Fibroblast of skin of left quadriceps (primary cell): ENCODE data around the gene INIP.
A peak's percentile ranks its signal among the peaks of the same experiment; 100 is the strongest.
"Not testable (repeated sequence)": the region's sequence is repeated elsewhere in the genome, so short reads cannot be mapped to it uniquely, and the experiment has no call there.

Experiments
- DNase-seq, 2 experiments: peaks; one replicate each; pipeline ENCODE4 v3.0.0-alpha.2; 2013; ENCODE audit warnings: low read depth in 2 of 2

Gene INIP

GRCh38 chr9:112743216-112743836 is 25.4 kb upstream of the INIP start:
- DNase-seq = no peak

DNA sequence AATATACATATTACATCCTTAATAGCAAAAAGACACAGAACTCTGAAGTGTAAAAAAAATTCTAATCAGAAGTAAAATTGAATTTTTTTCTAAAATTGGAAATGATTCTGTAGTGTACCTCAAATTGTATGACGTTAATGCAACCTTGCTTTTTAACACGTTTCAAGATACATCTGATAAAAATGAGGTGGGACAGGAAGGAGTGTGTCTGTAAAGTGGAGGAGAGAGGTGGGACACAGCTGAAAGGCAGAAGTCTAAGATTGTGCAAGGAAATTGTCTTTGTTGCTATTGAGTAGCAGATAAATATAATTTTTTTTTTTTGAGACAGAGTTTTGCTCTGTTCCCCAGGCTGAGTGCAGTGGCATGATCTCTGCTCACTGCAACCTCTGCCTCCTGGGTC is 17.0 kb upstream of the INIP start:
- DNase-seq = no peak

- DNase-seq = no peak
Observed at GRCh38 chr9:112731971-112732370, 14.1 kb upstream of the INIP start.

DNA sequence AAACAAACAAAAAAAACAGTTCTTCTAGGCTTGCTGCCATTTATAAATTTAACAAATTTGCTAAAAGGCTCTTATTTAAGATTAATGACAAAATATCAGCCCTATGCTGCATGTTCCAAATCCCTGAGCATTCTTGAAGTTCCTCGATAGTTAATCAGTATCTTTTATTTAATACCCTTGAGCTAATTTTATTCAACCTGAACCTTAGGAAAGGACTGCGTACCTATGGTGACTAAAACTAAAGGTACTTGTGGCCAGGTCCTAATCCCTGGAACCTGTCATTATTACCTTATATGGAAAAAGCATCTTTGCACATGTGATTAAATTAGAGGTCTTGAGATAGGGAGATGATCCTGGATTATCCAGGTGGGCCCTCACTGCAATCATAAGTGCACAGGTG is 10.5 kb upstream of the INIP start:
- DNase-seq = no peak

DNA sequence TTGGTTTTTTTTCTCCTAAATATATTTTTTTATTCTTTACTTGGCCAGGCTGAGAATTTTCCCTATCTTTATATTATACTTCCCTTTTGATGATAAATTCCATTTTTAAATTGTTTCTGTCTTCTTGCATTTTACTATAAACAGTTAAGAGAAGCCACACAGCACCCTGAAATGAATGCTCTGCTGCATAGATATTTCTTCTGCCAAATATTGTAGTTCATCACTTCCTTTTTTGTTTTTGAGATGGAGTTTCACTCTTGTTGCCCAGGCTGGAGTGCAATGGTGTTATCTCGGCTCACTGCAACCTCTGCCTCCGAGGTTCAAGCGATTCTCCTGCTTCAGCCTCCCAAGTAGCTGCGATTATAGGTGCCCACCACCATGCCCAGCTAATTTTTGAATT is 8.5 kb upstream of the INIP start:
- DNase-seq = no peak

GRCh38 chr9:112725961-112726360 is 8.0 kb upstream of the INIP start:
- no peak for DNase-seq

- DNase-seq = not testable (repeated sequence)
Observed at GRCh38 chr9:112722749-112723148, 4.8 kb upstream of the INIP start.

DNA sequence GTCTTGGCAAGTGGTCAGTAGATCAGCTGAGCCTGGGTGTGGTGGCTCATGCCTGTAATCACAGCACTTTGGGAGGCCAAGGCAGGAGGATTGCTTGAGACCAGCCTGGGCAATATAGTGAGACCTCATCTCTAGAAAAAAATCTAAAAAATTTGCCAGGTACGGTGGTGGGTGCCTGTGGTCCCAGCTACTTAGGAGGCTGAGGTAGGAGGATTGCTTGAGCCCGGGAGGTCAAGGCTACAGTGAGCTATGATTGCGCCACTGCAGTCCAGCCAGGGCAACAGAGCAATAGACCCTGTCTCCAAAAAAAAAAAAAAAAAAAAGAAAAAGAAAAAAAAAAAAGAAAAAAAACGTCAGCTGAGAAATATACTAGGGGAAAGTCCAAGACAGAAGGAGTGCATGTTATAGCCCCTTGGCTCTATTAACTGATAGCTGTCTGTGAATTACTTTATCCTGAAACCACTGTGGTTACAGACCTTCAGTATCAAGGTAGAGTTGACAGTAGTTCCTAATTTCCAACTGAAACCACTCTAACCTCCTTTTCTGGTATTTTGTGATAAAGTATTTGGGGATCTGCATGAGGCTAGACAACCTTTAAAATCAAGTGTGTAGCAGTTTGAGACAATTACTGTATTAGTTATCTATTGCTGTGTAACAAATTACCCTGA is 2.3 kb upstream of the INIP start:
- no peak for DNase-seq

DNA sequence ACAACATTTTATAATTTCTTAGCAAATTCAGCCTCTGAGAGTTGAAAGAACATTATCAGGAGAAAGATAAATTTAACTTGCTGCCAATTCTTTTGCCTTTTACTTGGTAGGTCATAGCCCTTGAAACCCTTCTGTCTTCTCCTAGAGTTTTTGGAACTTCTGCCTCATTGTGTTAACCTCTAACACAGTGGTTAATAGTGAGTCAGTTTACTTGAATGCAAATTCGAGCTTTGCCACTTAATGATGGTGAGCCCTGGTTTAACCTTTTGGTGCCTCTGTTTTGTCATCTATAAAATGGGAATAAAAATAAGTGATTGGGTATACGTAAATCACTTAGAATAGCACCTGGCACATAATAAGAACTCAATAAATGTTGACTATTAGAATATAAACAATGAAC is 1.8 kb upstream of the INIP start:
- DNase-seq = no peak

- DNase-seq = peak; percentile 39 to 48
Observed at GRCh38 chr9:112719241-112719691, 1.3 kb upstream of the INIP start.

GRCh38 chr9:112712678-112713077 is 5.2 kb downstream of the INIP start:
- no peak for DNase-seq

DNA sequence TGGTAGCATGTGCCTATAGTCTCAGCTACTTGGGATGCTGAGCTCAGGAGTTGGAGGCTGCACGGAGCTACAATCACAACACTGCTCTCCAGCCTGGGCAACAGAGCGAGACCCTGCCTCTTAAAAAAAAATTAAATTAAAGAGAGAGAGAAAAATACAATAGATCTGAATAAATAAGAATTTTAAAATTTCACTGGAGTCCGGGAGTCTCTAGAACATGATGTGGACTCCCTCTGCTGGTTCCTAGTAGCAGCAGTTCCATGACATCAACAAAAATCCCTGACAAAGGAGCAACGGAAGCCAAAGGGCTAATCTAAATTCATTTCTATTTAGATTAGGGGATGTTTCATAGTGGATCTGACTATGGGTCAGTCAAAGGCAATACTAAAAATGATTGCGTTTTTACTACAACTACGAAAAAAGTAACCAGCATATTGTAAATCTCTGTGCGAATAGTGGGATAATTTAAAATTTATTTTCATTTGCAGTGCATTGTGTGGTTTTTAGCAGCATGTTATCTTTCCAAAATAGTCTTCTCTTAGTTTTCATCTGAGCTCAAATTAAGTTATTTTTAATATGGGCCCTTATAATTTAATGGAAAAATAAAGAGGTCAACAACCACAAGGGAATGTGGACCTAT is 6.7 kb downstream of the INIP start:
- peak; percentile 12 to 18 for DNase-seq

GRCh38 chr9:112705768-112706427 is 12.0 kb downstream of the INIP start:
- peak; percentile 52 to 54 for DNase-seq

GRCh38 chr9:112703304-112703703 is 14.6 kb downstream of the INIP start:
- DNase-seq = no peak

DNA sequence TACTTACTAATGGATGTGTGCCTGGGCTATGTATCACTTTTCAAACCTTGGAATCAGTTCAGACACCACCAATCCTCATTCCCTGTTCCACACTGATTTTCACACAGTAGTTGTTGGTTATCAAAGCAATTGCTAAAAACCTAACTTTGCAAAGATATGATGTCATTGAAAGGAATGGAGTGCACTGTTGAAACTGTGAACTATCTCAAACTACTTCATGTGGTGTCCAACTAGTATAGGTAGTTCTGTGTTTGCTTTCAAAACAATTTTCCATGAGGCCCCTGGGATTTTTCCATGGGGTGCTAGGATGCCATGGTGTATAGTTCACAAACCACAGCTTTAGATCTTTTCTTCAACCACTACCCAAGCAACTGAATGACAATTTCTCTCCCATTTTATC is 17.8 kb downstream of the INIP start:
- DNase-seq = no peak

GRCh38 chr9:112699230-112699629 is 18.7 kb downstream of the INIP start:
- no peak for DNase-seq

DNA sequence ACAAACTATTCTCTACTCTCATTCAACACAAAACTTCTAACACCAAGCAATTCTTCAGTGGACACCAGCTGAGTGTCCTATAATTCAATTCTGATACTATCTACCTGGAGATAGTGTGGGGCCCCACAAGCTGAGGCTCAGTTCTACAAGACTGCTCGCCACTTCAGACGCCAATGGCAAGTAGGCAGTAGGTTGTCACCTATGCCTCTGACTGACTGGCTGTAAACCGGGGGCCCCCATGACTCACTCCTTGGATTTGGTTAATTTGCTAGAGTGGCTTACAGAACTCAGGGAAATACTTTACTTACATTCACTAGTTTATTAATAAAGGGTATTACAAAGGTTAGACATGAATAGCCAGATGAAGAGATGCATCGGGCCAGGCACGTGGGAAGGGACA is 21.5 kb downstream of the INIP start:
- DNase-seq = no peak

GRCh38 chr9:112694706-112695555 is 23.0 kb downstream of the INIP start:
- no peak for DNase-seq

GRCh38 chr9:112689161-112689740 is 28.7 kb downstream of the INIP start:
- no peak for DNase-seq

GRCh38 chr9:112680731-112681402 is 37.0 kb downstream of the INIP start:
- DNase-seq = no peak

DNA sequence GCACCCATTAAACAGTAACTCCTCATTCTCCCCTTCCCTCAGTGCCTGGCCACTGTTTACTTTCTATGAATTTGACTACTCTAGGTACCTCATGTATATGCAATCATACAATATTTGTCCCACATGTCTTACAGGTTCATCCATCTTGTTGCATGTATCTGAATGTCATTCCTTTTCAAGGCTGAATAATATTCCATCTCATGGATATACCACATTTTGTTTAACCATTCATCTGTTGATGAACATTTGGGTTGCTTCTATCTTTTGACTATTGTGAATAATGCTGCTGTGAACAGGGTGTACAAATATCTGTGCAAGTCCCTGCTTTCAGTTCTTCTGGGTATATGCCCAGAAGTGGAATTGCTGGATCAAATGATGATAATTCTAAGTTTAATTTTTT is 40.9 kb downstream of the INIP start:
- no peak for DNase-seq
